ENCODE results near the gene ERCC1. TPM values are rescaled to one million over a fixed set of nuclear protein-coding genes. Genes with fewer than 3 reads are reported as not detected.

Gene ERCC1
- polyA plus RNA-seq, 2 of the 4 experiments (the other 2 are of a cell fraction), result 81.7 to 93.0 TPM

DNA sequence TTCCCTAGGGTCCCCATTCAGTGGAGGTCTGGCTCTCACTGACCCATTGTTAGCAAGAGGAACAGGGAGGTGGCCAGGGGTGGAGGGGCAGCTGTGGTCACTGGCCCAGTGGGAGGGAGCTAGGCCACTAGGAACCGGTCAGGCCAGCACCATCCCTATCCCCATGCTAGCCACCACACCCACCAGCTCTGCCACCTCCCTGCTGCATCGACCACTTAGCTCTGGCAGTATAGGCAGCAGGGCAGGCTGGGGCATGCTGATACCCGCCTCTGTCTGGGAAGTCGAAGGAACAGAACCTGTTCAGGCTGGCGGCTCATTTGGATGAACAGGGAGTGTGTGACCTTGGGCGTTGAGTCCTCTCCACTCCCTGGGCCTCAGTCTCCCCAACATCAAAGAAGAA is 23.5 kb downstream of the ERCC1 start:
- Histone ChIP-seq H3K27ac (no peak overlapping the region), H3K4me2 (no peak overlapping the region), H3K9me3 (no peaks in the 10 kb centered on the region), H3K4me3 (no peak overlapping the region), H3K4me1 (peaks cover 28% of the 10 kb centered on the region)
- no peak for DNase-seq (ENCODE audit: low read depth in 1 of 2, low spot score in 1 of 2)
- WGBS (ENCODE audit: missing lambda C conversion rate), result 93% methylated on average over 6 of the region's 6 CpGs
- ChIA-PET CTCF (interaction anchor here (0.6 to 6.3 kb wide), 10 partner anchors 8 to 218 kb away, joined by 3 to 99 read pairs (median 5); no protein-coding TSS in a partner anchor), POLR2A (no interaction called here)
- no peak for FAIRE-seq
- no peak for ATAC-seq
- no peak for TF ChIP-seq POLR2AphosphoS2 (conservative IDR thresholded peaks at IDR 0.05; ENCODE audit: low read length)
- TF ChIP-seq RNF2 (IDR thresholded peaks at IDR 0.05; ENCODE audit: borderline replicate concordance, low read depth), result no peak
- no peak for TF ChIP-seq MAFK (IDR thresholded peaks at IDR 0.05; ENCODE audit: partially characterized antibody)
- TF ChIP-seq HOXB13 (CRISPR knock-in tag; IDR thresholded peaks at IDR 0.05; ENCODE audit: low read depth), result no peak

DNA sequence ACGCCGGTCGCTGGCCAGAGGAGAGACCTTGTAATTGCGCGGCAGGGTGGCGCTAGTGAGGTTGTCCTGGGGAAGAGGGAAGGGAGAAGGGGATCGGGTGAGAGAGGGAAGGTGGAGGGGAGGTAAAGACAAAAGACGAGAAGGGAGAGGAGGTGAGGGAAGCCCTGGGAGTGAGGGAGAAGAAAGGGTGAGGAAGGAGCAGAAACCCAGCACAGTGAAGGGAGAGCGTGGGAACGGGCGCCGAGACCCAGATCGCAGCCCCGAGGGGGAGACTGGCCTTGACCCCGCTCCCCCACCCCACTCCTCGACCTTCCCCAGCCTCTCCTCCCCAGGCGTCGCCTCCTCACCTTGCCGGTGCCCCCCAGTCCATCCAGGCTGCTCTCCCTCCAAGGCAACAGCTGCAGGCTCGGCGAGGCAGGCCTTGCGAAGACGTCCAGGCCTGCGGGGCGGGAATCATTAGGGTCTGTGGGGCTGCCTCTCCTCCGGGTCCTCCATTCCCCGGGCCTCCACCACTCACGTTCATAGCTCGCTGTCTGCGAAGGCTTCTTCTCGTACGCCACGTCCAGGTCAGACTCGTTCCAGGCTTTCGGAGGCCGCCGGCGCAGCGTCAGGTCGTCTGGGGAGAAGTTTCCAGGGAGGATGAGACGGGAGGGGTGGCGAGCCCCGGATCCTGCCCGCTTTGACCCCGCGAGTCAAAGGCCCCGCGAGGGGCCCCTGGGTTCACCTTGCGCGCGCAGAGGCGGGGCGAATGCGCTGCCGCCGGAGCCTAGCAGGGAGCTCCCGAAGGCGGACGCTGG is 27.7 kb downstream of the ERCC1 start:
- WGBS (ENCODE audit: missing lambda C conversion rate), result 92% methylated on average over 58 of the region's 59 CpGs
- Histone ChIP-seq H3K4me2 (no peak overlapping the region), H3K9me3 (no peaks in the 10 kb centered on the region), H3K27ac (no peak overlapping the region), H3K4me3 (no peak overlapping the region), H3K4me1 (no peaks in the 10 kb centered on the region)
- TF ChIP-seq FOSB (CRISPR knock-in tag; IDR thresholded peaks at IDR 0.05) (no peak), RCOR1 (IDR thresholded peaks at IDR 0.05; ENCODE audit: low read depth, low read length) (no peak), FOXS1 (CRISPR knock-in tag; IDR thresholded peaks at IDR 0.05) (no peak), POLR2AphosphoS2 (conservative IDR thresholded peaks at IDR 0.05; ENCODE audit: low read length) (no peak), CEBPB (IDR thresholded peaks at IDR 0.05) (no peak), MYC (IDR thresholded peaks at IDR 0.05; ENCODE audit: borderline replicate concordance, low read length) (no peak), MAFK (IDR thresholded peaks at IDR 0.05; ENCODE audit: partially characterized antibody) (no peak), ZFP36 (IDR thresholded peaks at IDR 0.05; ENCODE audit: borderline replicate concordance, partially characterized antibody) (no peak), CHD4 (IDR thresholded peaks at IDR 0.05; ENCODE audit: borderline replicate concordance) (no peak), PHF8 (IDR thresholded peaks at IDR 0.05; ENCODE audit: borderline replicate concordance, low read depth) (no peak), HOXB5 (CRISPR knock-in tag; IDR thresholded peaks at IDR 0.05) (no peak), KDM1A (IDR thresholded peaks at IDR 0.05; ENCODE audit: low read depth) (no peak), CBX2 (IDR thresholded peaks at IDR 0.05; ENCODE audit: borderline replicate concordance, low read depth) (no peak)
- TF ChIP-seq, protein P1, sequence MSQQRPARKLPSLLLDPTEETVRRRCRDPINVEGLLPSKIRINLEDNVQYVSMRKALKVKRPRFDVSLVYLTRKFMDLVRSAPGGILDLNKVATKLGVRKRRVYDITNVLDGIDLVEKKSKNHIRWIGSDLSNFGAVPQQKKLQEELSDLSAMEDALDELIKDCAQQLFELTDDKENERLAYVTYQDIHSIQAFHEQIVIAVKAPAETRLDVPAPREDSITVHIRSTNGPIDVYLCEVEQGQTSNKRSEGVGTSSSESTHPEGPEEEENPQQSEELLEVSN (IDR thresholded peaks at IDR 0.05; ENCODE audit: borderline replicate concordance, low read depth), result no peak
- TF ChIP-seq, protein P2, sequence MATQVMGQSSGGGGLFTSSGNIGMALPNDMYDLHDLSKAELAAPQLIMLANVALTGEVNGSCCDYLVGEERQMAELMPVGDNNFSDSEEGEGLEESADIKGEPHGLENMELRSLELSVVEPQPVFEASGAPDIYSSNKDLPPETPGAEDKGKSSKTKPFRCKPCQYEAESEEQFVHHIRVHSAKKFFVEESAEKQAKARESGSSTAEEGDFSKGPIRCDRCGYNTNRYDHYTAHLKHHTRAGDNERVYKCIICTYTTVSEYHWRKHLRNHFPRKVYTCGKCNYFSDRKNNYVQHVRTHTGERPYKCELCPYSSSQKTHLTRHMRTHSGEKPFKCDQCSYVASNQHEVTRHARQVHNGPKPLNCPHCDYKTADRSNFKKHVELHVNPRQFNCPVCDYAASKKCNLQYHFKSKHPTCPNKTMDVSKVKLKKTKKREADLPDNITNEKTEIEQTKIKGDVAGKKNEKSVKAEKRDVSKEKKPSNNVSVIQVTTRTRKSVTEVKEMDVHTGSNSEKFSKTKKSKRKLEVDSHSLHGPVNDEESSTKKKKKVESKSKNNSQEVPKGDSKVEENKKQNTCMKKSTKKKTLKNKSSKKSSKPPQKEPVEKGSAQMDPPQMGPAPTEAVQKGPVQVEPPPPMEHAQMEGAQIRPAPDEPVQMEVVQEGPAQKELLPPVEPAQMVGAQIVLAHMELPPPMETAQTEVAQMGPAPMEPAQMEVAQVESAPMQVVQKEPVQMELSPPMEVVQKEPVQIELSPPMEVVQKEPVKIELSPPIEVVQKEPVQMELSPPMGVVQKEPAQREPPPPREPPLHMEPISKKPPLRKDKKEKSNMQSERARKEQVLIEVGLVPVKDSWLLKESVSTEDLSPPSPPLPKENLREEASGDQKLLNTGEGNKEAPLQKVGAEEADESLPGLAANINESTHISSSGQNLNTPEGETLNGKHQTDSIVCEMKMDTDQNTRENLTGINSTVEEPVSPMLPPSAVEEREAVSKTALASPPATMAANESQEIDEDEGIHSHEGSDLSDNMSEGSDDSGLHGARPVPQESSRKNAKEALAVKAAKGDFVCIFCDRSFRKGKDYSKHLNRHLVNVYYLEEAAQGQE (IDR thresholded peaks at IDR 0.05), result no peak
- DNase-seq (ENCODE audit: low read depth in 1 of 2, low spot score in 1 of 2) (no peak), ATAC-seq (no peak), FAIRE-seq (no peak)
- POLR2A ChIA-PET, result no interaction called here
- CTCF ChIA-PET, result interaction anchor here (1.2 kb wide), 1 partner anchor 43 kb away, joined by 3 read pairs; no protein-coding TSS in a partner anchor

Data from A549 (cell line).